Erythroblast (primary cell): ENCODE results near the gene HIGD1A.

Source experiments
- DNase-seq, 2 experiments: peaks; one replicate each; lab custom pipeline; 2025; lab: John Stamatoyannopoulos, UW
- GATA1 ChIP-seq: IDR thresholded peaks from 2 replicates; pipeline ENCODE4 v1.6.1; 2011; ENCODE audit warnings: low read depth, mild to moderate bottlenecking, control low read depth, low read length, moderate library complexity
- POLR2A ChIP-seq: IDR thresholded peaks from 2 replicates; pipeline ENCODE4 v1.6.1; 2011; ENCODE audit warnings: mild to moderate bottlenecking, low read length

Gene HIGD1A

GRCh38 chr3:42804106-42804830 lies at the start of gene HIGD1A:
Gene HIGD1A (minus strand): TSS chr3:42804490. CDS start chr3:42794253, 10,237 bp downstream.
- no peak for TF ChIP-seq GATA1
- TF ChIP-seq POLR2A = peak; percentile 96

DNA sequence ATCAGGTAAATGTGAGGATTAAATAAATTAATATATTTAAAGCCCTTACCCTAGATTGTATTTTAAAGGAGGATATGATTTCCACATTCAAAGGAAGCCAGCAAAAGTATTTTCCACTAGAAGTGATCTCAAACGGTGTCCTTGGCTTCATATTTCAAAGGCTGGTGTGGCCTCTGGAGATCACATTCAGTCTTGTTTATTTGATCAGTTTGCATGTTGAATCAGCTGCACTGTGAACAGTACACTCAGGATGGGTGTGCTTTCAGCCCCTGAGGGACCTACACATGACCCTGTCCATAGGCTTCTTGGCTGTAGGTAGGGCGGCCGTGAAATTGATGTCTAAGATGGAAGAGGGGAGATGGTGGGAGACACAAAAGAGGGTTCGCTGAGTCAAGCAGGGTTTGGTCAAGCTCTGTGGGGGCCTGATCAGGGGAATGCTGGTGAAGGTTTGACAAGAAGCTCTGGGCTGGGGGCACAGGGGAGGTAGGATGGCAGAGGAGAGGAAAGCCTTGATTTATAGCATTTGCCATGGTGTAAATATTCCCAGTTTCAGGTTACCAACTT lies 49.5 kb upstream of the HIGD1A start:
- TF ChIP-seq GATA1 = no peak
- TF ChIP-seq POLR2A = no peak
- no peak for DNase-seq

More at GRCh38 chr3:42804106-42804830, at the start of gene HIGD1A:
- DNase-seq = peak; percentile 98 to 99

DNA sequence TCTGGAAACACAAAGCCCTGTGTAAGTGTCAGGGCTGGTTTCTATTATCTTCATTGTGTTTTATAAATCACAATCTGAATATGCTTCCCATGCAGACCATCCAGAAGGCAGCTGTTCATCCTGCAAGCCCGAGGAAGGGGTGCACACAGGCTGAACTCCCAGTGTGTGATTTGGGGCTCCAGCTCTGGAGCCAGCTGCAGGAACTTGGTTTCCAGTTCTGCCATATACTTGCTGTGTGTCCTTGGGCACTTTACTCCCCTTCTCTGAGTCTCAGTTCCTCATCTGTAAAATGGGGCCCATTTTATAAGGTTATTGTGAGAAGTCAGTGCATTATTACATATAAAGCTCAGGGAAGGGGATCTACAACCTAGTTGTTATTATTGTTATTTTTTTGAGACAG lies 48.8 kb upstream of the HIGD1A start:
- no peak for TF ChIP-seq GATA1
- no peak for DNase-seq

GRCh38 chr3:42852441-42852840 lies 48.2 kb upstream of the HIGD1A start:
- peak; percentile 90 to 96 for DNase-seq
- TF ChIP-seq GATA1 (peak; percentile 41), POLR2A (peak; percentile 66)

DNA sequence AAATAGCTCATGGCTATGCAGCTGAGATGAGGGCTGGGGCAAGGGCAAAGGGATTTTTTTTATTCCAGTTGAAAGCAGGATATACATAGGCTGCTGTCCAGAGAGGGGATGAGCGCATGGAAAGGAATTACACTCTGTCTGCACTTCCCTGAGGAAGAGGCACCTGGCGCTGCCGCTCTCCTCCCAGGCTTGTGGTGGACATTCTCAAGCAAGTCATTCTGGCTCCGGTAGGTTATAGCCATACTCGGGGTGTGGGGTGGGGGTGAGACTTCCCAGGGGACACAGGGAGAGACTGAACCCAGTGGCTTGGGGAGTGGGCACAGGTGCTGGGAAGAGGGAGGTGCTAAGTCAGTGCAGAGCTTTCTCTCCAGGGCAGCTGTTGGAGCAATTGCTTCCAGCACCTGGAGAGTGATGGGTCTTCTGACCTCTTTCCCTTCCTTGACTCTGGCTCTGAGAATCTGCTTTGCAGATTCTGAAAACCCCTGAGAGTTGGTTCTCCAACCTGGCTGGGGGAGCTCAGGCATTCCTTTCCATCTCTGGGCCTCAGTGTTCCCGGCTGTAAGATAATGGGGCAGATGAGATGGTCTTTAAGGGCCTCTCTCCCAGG lies 47.0 kb upstream of the HIGD1A start:
- no peak for DNase-seq
- TF ChIP-seq POLR2A = no peak
- no peak for TF ChIP-seq GATA1

DNA sequence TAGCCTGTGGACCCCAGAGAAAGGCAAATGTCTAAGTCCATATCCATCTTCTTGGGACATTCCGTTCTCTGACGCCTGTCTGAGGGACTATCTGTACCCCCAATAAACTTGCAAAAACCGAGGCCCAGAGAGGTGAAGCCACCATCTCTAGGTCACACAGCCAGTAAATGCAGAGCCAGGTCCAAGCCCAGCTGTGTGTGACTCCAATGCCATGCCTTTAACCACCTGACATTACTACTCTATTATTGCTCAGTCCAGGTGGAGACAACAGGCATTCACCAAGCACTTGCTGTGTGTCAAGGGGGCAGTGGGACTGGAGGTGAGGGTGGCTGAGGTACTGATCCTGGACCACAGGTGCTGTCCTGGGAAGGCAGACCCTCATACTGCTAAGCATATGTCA lies 46.0 kb upstream of the HIGD1A start:
- DNase-seq = no peak
- TF ChIP-seq GATA1 = no peak
- TF ChIP-seq POLR2A = no peak

DNA sequence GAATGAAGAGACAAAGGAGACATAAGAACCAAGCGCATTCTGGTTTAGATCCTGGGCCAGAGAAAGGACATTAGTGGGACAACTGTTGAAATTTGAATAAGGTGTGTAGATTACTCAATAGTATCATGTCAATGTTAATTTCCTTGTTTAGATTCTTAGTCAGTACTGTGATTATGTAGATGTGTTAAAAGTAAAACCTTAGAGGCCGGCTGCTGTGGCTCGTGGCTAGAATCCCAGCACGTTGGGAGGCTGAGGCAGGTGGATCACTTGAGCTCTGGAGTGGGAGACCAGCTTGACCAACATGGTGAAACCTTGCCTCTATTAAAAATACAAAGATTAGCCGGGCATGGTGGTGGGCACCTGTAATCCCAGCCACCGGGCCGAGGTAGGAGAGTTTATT lies 44.7 kb upstream of the HIGD1A start:
- no peak for DNase-seq
- TF ChIP-seq GATA1 (no peak), POLR2A (no peak)

DNA sequence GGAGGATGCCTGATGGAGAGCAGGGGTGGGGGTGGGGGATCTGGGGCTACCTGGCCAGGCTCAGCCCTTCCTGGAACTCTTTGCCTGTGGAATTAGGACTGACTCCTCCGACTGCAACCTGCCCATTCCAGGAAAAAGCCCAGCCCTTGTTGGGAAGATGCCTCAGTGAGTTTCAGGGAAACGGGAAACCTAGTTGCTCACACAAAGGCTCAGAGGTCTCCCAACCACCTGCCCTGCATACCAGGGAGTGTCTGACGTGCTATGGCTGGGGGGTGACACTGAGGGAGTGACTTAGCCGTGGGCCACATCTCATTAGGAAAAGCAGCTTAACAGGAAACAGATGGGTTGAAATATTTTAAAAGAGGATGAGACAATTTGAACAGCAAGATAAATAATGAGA lies 43.4 kb upstream of the HIGD1A start:
- no peak for DNase-seq
- TF ChIP-seq POLR2A (no peak), GATA1 (no peak)

DNA sequence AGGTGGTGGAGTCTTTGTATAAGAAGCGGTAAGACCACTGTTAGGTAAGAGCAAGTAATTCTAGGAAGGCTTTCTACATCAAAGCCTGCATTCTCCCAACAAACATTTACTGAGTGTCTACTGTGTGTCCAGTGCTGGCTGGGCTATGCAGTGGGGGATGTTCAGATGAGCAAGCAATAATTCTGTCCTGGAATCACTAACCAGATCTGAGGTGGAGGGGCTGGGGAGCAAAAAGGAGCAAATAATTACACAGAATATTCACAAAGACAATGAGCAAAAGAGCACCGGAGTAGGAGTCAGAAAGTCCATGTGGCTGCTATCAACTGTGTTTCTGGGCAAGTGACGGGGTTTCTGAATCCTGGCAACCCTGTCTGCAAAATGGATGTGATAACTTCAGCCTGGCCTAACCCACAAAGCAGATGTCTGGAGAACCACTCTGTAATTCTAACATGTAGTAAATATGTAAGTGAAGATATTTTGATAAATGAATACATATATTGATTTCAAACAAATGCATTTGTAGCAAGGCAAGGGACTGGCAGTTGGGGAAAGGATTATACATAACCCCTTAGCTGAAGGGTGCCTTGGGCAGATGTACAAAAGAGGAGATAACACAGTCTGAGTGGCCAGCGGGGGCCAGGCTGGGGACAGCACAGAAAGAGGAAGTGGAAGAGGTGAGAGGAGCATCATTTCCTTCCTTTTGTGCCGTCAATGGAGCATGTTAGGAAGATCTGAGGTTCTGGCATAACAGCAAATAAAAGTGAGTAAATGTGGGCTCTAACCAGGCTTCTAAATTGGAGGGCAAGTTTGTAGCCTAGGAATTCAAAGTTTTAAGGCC lies 42.6 kb upstream of the HIGD1A start:
- TF ChIP-seq GATA1 (no peak), POLR2A (no peak)
- DNase-seq = peak; percentile 56 to 61

GRCh38 chr3:42844815-42845214 lies 40.5 kb upstream of the HIGD1A start:
- TF ChIP-seq GATA1 = no peak
- TF ChIP-seq POLR2A = no peak
- DNase-seq = no peak

DNA sequence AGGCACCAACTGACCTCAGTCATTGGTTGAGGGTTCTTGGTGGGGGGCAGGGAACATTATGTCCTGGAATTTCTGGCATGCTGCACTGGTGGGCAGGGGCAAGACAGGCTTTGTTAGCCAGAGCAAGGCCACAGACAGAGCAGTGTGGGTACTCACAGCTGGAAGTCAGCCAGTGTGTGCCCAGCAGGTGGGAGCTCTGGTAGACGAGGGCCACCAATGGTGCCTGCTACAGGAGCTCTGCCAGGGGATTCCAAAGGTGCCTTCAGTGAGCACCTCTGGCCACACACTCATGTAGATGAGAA lies 40.1 kb upstream of the HIGD1A start:
- no peak for DNase-seq
- TF ChIP-seq GATA1 (no peak), POLR2A (no peak)

DNA sequence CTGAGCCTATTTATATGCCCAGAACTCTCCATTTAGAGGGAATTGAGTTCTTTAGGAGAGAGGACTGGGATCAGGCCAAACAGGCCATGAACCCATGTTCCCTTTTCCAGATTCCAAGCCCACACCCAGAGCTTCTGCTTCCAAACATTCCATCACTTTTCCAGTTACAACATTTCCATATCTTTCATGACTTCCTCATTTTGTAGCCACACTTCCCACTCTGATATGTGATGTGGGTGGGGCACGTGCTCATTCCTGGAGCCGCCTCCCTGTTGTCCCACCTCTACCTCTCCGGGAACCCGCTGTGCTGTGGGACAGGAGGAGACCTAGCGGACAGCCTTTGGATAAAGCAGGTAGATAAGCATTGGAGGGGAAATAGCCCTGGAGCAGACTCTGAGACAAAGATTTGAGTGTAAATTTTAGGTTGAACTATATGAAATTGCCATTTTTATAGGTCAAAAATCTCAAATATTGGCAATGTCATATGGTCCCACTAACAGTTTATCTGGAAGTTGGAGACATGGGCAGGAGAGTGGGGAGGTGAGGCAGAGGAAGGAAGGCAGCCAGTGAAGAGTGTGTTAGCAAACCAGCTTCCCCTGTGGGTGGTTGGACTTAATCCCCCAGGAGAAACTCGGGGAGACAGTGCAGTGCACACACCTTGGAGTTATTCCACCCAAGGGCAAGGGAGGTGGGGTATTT lies 39.6 kb upstream of the HIGD1A start:
- TF ChIP-seq POLR2A (no peak), GATA1 (no peak)
- DNase-seq = no peak

DNA sequence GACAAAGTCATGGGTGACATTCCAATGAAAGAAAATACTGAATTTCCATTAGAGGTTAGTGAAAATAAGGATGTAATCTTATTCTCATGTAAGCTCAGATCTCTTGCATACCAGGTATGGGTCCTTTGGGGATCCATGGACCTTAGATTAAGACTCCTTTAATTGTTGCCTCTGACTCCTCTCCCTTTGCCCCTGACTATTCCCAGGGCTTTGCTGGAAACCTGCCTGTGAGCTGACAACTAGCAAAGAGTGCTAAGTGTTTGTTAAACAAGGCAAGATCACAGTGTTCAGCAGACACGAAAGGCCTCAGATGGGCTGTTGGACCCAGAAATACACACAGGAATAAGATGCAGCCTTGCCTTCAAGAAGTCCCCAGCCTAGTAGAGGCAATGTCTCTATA lies 37.0 kb upstream of the HIGD1A start:
- TF ChIP-seq POLR2A = no peak
- no peak for TF ChIP-seq GATA1
- DNase-seq = no peak
